Measurements from ENCODE around the gene ARHGAP26.

- TF ChIP-seq POLR2A (IDR thresholded peaks at IDR 0.05): no peak
- TF ChIP-seq CTCF (IDR thresholded peaks at IDR 0.05): no peak
These were observed 195.9 kb downstream of the ARHGAP26 start for GRCh38 chr5:142966121-142966420.
